Prostate gland (tissue), 2 donors: Measurements from ENCODE around the gene LRRC8B.

Experiments
- CTCF ChIP-seq, 4 experiments: fragments of 200-600 bp in 2 of 4; fragments of 450-650 bp in 2 of 4; sonication (generic) in 2 of 4; IDR thresholded peaks; 1 replicate in 3 of 4; 2 replicates in 1 of 4; pipeline ENCODE4 v1.5.1; 2016 to 2019; ENCODE audit warnings: antibody characterized with exemption in 4 of 4, mild to moderate bottlenecking in 2 of 4, moderate library complexity in 2 of 4
- POLR2A ChIP-seq: fragments of 450-650 bp; IDR thresholded peaks from one replicate; pipeline ENCODE4 v1.6.1; 2016; ENCODE audit warnings: antibody characterized with exemption, mild to moderate bottlenecking

DNA sequence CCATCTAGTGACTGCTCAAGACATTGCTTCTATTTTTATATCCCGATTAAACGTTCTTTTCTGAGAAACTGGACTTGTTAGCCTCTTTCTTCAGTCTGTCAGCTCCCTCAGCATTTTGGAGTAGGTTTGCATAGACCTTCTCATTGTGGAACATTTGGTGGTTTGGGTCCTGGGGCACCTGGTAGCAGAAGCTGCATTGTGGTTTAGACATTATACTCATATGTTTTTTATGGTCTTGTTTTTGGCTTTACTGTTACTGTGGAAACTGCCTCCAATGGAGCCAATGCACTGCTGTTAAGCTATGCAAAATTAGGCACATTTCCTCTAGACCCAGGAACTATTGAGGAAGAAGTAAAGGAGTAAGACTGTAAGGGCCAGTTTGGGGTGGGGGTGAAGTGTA lies 36.7 kb upstream of the LRRC8B start:
- TF ChIP-seq POLR2A: no peak
- no peak for TF ChIP-seq CTCF (IDR thresholded peaks at IDR 0.05)
